Measurements from ENCODE around the gene MADD.
A peak's percentile ranks its signal among the peaks of the same experiment; 100 is the strongest.

MADD gene

DNA sequence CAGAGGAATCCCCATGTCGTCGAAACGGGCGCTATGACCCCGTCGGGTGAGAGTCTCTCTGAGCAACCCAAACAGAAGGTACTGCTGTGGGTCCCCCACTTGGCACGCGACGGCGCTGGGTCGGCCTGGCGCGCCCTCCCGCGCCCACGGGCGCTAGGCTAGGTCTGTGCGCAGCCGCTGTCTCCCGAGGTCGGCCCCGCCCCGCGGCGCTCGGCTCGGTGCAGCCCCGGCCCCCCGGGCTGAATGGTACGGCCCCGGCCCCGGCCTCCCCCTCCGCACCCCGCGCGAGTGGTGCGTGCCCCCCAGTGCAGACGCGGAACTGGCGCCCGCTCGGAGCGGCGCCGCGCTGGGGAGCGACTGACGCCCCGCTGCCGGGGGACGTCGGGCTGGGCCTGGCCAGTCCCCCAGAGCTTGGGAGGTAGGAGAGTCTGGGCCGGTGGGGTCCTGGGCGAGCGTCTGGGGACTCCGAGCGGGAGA, at the start of gene MADD:
Gene MADD, plus strand, starts transcription at position 305 of the 477 bp plus-strand sequence.
- DNase-seq (ENCODE audit: low read depth in 2 of 2) = peak; percentile 80 to 82

DNA sequence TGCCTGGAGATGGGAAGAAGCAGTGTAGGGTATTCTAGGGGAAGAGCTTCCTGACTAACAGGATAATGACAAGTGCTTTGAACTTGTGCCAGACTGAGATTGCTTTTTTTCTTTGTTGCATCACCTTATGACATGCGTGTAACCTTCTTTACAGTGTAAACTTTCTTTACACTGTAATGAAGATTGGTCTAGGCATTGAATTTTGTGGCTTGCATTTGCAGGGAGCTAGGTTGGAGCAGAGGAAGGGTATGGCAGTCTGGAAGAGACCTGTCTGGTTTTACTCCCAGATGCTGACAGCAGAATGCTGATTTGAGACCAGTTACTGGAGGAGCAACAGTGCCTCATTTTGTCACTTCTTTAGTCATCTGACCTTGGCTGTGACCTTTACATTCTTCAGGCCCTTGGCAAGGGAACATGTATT, 49.5 kb upstream of the MADD start:
- DNase-seq (ENCODE audit: low read depth in 2 of 2) = no peak

DNA sequence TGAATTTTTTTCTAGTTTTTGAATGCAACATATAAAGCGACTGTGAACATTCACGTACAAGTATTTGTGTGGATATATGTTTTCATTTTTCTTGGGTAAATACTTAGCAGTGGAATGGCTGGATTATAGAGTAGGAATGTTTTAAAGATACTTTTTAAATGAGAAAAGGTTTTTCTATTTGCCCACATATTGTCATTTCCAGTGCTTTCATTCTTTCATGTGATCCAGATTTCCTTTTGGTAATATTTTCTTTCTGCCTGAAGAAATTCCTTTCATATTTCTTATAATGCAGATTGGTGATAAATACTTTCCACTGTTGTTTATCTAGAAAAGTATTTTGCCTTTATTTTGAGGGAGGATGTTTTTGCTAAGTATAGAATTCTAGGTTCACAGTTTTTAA, 47.2 kb upstream of the MADD start:
- no peak for DNase-seq (ENCODE audit: low read depth in 2 of 2)

DNA sequence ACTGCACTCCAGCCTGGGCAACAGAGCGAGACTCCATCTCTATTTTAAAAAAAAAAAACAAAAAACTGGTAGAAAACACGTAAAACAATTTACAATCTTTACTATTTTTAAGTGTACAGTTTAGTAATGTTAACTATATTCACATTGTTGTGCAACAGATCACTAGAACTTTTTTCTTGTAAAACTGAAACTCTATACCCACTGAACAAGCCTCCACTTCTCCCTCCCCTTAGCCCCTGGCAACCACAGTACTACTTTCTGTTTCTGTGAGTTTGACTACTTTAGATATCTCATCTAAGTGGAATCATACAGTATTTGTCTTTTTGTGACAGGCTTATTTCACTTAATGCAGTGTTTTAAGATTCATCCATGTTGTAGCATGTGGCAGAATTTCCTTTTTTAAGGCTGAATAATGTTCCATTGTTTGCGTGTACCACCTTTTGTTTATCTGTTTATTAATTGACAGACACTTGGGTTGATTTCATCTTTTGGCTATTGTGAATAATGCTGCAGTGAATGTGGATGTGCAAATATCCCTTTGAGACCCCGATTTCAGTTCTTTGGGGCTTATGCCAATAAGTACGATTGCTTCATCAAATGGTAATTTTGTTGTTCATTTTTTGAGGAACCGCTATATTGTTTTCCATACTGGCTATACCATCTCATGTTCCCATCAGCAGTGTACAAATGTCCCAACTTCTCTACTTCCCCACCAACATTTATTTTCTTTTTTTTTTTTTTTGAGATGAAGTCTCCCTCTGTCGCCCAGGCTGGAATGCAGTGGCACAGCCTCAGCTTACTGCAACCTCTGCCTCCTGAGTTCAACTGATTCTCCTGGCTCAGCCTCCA, 44.2 kb upstream of the MADD start:
- DNase-seq (ENCODE audit: low read depth in 2 of 2) = no peak

DNA sequence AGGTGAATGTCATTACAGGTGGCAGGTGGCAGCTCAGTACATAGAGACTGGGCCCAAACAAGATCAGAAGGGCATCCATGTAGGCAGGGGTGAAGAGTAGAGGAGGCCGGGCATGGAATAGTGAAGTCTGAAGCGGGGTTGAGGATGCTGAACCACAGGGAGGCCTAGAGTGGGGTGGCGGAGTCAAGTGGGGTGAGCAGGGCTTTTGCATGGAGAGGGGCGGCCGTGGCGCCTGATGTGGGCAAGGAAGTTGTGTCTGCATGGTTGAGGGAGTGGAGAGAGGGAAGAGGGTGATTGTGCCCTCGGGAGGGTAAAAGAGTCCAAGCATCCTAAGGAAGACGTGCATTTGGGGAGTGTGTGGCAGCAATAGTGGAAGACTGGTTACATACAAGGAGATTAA, 40.8 kb upstream of the MADD start:
- DNase-seq (ENCODE audit: low read depth in 2 of 2) = no peak

DNA sequence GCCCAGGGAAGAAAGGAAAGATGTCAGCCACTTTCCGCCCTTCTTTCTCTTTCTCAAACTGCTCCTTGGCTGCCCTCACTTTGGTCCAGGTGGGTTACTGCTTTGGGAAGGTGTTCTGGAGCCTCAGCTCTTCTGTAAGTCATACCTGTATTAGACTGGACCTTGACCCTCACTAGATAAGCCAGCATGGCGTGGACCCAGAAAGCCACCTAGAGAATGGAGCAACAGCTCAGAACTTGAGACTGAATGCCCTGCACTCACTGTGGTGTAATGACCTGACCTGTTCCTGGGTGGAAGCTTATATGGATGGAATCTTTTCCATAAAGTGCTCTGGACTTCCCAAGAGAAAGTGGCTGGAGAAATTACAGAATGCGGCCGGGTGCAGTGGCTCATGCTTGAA, 36.9 kb upstream of the MADD start:
- DNase-seq (ENCODE audit: low read depth in 2 of 2) = no peak

DNA sequence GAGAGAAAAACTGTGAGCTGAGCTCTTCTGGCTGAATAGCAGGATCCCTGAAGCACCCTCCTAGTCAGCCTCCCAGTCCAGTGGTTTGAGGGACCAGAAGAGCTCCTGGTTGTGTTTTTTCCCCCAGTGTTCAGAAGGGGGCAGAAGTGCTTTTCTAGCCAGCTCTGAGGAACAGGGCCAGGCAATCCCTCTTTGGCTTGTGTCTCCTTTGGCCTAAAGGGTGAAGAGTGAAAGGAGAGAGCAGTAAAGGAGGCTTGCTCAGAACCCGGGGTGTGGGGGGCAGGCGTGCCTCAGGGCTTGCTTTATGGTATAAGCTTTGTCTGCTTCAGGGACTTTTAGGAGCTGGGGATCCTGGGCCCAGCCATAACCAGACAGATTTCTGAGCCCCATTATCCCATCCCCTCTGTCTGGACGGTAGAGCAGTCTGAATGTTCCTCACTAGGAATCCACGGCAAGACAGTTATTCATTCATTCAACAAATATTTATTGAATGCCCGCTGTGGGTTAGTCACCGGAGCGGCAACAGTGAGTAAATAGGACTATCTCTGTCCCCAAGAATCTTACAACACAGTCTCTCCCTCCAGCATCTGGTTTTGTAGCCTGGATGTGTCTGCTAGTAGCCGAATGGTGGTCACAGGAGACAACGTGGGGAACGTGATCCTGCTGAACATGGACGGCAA, 35.8 kb upstream of the MADD start:
- DNase-seq (ENCODE audit: low read depth in 2 of 2) = no peak

DNA sequence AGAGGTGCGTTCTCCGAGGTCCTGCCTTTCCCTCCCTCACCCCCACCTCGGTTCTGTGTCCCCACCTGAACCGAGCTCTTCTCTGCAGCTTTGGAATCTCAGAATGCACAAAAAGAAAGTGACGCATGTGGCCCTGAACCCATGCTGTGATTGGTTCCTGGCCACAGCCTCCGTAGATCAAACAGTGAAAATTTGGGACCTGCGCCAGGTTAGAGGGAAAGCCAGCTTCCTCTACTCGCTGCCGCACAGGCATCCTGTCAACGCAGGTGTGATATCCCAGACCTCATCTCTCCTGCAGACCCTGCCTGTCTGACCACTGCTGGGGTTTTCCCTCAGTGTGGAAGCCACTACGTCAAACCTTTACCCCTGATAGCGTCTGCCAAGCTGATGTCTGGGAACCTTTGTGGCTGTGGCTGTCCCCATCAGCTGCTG, 35.2 kb upstream of the MADD start:
- peak in 1 of 2 donors; percentile 18 for DNase-seq (ENCODE audit: low read depth in 2 of 2)

DNA sequence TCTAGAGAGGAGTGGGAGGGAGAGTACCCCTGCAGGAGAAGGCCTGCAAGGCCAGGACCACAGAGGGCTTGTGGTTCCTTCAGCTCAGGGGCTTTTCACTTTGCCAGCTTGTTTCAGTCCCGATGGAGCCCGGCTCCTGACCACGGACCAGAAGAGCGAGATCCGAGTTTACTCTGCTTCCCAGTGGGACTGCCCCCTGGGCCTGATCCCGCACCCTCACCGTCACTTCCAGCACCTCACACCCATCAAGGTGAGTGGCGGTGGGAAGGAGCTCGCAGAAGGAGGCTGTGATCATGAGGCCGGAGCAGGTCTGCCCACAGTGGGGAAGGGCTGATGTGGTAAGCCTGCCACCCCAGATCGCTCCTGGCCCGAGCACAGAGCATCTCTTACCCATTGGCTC, 34.8 kb upstream of the MADD start:
- DNase-seq (ENCODE audit: low read depth in 2 of 2) = no peak

DNA sequence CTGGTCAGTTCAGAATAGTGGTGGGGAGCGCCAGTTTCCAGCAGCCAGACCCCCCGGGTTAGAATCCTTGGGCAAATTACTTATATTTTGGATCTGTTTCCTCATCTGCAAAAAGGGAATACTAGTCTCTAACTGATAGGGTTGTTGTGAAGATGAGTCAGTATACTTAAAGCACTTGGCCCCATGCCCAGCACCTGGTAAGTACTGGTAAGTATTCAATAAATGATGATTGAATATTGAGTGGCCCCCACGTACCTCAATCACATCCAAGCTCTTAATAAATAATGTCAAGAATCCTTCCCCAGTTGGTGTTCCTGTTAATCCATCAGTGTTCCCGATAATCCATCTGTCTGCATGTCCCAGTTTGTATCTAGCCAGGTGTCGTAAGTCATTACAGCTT, 33.5 kb upstream of the MADD start:
- no peak for DNase-seq (ENCODE audit: low read depth in 2 of 2)

DNA sequence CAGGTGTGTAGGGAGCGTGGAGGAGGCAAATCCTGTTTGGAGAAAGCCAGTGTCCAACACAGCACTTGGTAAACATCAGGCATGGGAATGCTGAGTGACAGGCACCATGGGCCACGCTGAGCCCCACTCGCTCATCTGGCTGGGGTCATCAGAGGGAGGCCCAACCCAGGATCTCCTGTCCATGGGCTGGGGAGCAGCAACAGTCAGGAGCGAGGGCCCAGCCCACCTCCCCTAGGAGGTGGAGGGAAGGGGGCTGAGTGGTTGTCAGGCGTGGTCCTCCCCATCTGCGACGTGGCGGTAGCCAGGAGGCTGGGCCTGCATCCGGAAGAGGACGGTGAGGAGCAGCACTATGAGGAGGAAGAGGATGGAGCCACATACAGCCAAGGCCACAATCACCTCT, 30.1 kb upstream of the MADD start:
- no peak for DNase-seq (ENCODE audit: low read depth in 2 of 2)

DNA sequence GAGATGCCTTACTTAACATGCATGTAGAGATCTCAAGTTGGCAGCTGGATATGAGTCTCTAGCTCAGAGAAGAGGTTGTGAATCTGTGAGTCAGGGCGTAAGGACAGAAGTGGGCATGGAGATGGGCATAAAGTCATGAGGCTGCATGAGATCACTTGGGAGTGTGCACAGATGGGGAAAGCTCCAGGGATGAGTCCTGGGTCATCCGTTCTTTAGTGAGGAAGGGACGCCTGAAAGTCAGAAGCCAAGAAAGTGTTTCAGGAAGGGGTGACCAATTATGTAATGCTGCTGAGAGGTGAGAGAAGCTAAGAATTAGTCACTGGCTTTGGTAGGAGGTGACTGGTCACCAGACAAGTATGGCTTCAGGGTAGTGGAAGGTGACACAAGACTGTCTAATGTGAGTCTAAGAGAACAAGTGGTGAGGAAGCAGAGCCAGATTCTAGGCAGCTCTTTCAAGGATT, 28.1 kb upstream of the MADD start:
- DNase-seq (ENCODE audit: low read depth in 2 of 2) = no peak

DNA sequence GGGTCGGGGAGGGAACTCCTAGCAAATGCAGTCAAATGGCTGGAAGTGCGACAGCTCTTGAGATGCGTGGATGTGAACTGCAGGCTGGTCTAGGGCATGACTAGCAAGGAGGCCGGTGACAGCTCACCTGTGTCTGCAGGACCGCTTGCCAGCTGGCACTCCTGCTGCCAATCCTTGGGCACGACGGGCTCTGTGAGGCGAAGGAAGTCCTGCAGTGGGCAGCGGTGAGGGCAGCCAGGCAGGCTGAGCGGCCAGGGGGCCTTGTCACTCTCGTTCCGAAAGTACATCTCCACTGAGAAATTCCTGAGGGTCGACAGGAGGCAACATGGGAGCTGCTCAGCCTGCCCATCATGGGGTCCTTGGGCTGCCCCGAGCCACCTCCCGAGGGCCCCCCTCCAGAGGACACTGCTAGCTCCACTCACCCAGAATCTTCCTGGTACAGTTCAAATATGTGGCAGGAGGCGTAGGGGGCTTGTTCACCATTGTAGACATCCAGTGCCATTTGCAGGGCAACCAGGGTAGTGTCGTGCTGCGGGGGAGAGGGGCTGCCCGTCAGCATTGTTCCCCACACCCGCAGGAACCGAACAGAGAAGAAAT, 27.2 kb upstream of the MADD start:
- DNase-seq (ENCODE audit: low read depth in 2 of 2) = no peak

DNA sequence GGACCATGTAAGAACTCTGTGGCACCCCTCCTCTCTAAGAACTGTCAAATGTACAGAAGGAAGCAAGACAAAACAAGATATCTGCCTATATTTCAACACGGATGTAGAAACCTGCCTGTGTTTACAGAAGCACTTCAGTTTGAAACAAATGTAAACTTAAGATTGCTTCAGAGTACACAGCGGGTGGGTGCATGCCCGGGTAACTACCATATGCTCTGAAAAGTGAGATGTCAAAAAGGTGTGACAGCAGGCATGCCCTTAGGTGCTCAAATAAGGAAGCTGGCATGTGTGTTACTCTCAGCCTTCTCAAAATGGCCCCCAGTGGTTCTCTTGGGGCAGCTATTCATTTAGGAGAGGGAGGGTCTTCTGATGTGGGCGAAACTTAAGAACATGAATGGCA, 26.5 kb upstream of the MADD start:
- no peak for DNase-seq (ENCODE audit: low read depth in 2 of 2)

DNA sequence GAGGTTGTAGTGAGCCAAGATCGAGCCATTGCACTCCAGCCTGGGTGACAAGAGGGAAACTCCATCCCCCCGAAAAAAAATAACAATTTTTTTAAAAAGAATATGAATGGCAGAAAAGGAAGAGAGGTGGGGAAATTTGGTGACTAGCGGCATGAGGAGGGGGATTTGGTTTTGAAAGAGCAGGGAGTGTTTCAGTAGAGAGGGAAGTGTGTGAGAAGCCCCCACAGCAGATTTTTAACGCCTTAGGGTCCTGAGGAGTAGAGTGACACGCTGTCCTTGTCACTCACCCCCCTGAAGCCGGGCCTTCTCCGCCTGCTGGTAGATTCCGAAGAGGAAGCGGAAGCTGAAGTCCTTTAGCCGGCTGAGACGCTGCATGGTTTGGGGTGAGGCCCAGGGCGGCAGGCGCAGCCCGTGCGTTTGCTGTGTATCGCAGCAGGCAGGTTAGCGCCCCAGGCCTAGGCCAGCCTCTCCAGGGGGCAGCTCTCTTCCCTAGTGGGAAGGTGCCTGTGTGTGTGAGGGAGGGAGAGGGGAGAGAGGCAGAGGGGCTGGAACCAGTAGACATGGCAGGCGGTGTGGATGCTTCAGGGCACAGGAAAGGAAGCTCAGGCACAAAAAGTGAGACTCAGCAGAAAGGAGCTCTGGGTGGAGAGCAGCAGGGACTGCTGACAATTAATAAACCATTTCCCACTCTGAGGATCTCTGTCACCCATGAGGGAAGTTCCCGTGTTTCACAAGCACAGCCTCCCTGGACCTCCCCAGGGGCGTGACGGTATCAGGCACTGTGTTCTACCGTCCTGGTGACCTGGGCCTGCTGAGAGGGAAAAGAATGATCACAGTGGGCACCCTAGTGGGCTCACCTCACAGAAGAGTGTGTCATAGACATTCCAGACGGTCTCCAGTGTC, 25.2 kb upstream of the MADD start:
- no peak for DNase-seq (ENCODE audit: low read depth in 2 of 2)

DNA sequence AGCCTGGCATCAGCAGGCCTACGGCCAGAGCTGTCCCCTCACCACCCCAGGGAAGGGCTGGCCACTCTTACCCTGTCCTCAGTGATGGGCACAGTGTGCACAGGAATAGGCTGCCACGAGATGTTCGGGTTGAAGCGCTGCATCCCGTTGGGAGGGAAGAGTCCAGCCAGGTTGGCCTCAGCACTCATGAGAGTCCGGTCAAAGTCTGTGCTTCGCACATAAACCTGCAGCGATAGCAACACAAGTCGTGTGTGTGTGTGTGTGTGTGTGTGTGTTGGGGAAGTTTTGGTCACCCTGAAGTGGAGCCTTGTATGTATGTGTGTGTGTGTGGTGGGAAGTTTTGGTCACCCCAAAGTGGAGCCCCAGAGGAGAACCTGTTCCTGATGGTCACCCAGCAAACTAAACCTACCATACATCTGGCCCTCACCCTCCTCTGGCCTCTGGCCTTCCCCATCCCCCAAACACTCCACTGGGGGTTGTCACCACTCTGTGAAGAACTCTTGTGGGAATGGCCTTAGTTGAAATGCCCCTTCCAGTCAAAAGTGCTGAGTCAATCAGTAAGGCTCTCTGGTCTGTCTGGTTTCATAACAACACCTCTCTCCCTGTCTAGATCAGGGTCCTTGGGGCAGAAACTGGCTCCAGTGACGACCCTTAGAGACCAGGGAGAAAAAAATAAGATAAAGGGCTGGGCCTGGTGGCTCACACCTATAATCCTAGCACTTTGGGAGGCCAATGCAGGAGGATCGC, 24.1 kb upstream of the MADD start:
- DNase-seq (ENCODE audit: low read depth in 2 of 2) = no peak

DNA sequence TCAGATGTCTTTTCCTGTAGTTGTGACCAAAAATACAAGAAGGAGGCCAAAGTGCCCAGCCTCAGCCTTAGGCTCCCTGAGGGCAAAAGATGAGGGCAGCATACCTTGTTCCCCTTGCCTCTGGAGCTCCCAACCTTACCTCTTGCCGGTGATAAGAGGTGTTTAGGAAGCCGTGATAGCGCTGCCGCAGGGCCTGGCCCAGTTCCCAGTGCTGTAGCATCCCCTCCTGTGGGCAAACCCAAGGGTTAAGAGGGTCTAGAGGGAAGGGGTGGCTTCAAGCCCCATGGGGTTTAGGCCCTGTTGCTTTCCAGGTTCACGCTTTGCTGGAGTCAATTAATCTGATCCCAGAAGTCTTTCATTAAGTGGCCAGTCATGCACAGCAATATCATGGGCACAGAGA, 22.4 kb upstream of the MADD start:
- no peak for DNase-seq (ENCODE audit: low read depth in 2 of 2)

DNA sequence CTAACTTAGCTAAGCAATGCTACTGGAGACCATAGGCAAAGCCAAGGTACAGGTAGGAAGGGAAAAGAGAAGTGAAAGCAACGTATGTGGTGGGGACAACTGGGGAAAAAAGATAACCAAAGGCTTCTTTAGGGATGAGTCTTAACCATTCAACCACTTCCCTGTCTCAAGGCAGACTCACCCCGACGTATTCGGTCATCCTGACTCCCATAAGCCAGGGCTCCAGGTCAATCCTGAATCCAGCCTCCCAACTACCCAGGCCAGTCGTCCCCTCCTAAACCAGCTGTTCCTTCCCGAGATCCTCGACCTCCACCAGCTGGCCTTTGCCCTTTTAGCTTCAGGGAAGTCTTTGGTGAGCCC, 21.6 kb upstream of the MADD start:
- DNase-seq (ENCODE audit: low read depth in 2 of 2) = no peak

DNA sequence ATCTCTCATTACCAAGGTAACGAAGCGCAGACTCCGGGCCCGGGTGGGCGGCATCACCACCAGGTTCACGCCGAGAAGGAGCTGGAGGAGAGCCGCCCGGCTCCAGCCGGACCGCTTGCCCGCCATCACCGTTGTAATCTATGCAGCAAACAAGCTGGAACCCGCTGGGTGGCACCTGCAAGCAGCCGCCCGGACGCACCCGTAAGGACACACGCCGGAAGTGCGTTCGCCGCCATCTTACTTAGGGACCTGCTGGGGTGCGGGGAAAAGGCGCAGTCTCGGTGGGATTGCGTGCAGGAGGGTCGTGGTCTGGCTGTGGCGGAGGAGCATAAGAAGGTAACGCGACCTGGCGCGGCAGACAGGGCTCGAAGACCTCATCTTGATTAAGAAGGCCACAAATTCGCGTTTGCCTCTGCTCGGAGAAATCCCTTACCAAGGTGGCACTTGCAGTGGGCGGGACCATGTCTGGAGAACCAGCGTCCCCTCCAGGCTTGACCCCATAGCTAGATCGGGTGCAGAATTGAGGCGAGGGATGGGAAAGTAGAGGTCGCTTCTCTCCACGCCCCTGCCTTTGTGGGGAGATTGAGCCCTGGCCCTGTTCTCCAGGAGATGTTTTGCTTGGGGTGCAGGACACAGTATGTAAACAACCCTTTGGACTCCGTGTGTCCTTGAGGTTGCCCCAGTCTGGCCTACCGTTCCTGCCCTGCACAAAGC, 21.1 kb upstream of the MADD start, which contains the start of gene ACP2:
Gene ACP2, minus strand, starts transcription at position 151 of the 714 bp plus-strand sequence. Its CDS starts 25 bp downstream, at position 126.
- peak; percentile 73 for DNase-seq (ENCODE audit: low read depth in 2 of 2)

DNA sequence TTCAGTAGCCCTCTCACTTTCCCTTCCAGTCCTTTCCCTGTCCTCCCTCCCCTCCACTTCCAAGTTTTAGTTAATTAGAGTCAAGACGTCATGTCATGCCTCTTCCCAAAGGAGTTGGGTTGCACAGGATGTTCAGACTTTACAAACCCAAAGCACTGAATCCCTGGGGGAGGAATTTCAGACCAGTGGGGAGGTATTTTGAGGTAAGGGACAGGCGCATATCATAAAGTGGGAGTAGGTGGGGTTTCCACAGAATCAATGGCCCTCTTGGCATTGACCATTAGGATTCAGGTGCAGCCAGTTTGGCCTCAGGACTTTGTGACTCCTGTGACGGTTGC, 20.6 kb upstream of the MADD start:
- DNase-seq (ENCODE audit: low read depth in 2 of 2) = no peak
